ENCODE data around the gene TNFRSF19. TPM values are rescaled to one million over a fixed set of nuclear protein-coding genes. Genes with fewer than 3 reads are reported as not detected.

The TNFRSF19 gene
- polyA plus RNA-seq, 12 donors = 15.7 to 126 (median 22.0) TPM; not detected in 1

- no peak for DNase-seq
Observed at GRCh38 chr13:23599083-23599925, 29.1 kb downstream of the TNFRSF19 start.

- DNase-seq = no peak
Observed at GRCh38 chr13:23600100-23600499, 29.9 kb downstream of the TNFRSF19 start.

GRCh38 chr13:23600534-23600933, 30.3 kb downstream of the TNFRSF19 start:
- DNase-seq = no peak

- DNase-seq = no peak
Observed at GRCh38 chr13:23605831-23606230, 35.6 kb downstream of the TNFRSF19 start.

- no peak for DNase-seq
Observed at GRCh38 chr13:23608138-23608537, 37.9 kb downstream of the TNFRSF19 start.

- DNase-seq = peak; percentile 30
Observed at GRCh38 chr13:23608701-23609413, 38.6 kb downstream of the TNFRSF19 start.

- peak; percentile 48 for DNase-seq
Observed at GRCh38 chr13:23609414-23609760, 39.2 kb downstream of the TNFRSF19 start.

- DNase-seq = no peak
Observed at GRCh38 chr13:23609874-23610576, 39.8 kb downstream of the TNFRSF19 start.

GRCh38 chr13:23610966-23611491, 40.8 kb downstream of the TNFRSF19 start:
- peak; percentile 50 for DNase-seq

GRCh38 chr13:23612182-23612581, 42.0 kb downstream of the TNFRSF19 start:
- DNase-seq = no peak

- no peak for DNase-seq
Observed at GRCh38 chr13:23612731-23613130, 42.5 kb downstream of the TNFRSF19 start.

GRCh38 chr13:23613596-23613995, 43.4 kb downstream of the TNFRSF19 start:
- no peak for DNase-seq

GRCh38 chr13:23615395-23616081, 45.3 kb downstream of the TNFRSF19 start:
- no peak for DNase-seq

- DNase-seq = no peak
Observed at GRCh38 chr13:23616228-23616627, 46.0 kb downstream of the TNFRSF19 start.

GRCh38 chr13:23617551-23618024, 47.4 kb downstream of the TNFRSF19 start:
- DNase-seq = no peak

GRCh38 chr13:23618341-23618740, 48.1 kb downstream of the TNFRSF19 start:
- no peak for DNase-seq

- no peak for DNase-seq
Observed at GRCh38 chr13:23619068-23619855, 49.0 kb downstream of the TNFRSF19 start.

- DNase-seq = no peak
Observed at GRCh38 chr13:23620211-23620610, 50.0 kb downstream of the TNFRSF19 start.

- no peak for DNase-seq
Observed at GRCh38 chr13:23620613-23621315, 50.6 kb downstream of the TNFRSF19 start.

- no peak for DNase-seq
Observed at GRCh38 chr13:23621316-23621645, 51.1 kb downstream of the TNFRSF19 start.

Measured in muscle of arm (tissue), 12 donors.